ENCODE measurements around the gene STAMBPL1.
"Not testable (repeated sequence)": the region's sequence is repeated elsewhere in the genome, so short reads cannot be mapped to it uniquely, and the experiment has no call there.

The STAMBPL1 gene

DNA sequence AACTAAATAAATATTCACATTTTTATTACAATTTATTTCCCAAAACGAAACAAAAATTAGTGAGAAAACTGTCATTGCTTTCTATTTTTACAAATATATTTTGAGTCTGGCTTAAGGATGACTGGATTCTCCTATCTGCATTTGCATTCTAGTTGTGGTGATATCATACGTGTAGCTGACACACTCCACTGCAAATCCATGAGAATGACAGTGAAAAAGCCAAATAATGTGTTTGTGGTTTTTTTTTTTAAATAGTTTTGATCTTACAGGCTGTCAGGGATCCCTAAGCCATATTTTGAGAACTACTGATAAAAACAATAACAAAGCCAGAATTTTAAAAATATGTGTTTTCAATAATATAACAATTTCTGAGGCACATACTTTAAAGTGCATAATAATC, 5.8 kb upstream of the STAMBPL1 start:
- no peaks in the 10 kb centered on the region for H3K36me3 Mint-ChIP-seq
- H3K4me3 Mint-ChIP-seq = no peak overlapping the region
- no peaks in the 10 kb centered on the region for H3K9me3 Mint-ChIP-seq
- H3K27me3 Mint-ChIP-seq = no peaks in the 10 kb centered on the region
- DNase-seq (ENCODE audit: low spot score in 2 of 2) (no peak), ATAC-seq (ENCODE audit: low read depth) (no peak)
- no peaks in the 10 kb centered on the region for H3K4me1 Mint-ChIP-seq
- no peak overlapping the region for H3K27ac Mint-ChIP-seq

DNA sequence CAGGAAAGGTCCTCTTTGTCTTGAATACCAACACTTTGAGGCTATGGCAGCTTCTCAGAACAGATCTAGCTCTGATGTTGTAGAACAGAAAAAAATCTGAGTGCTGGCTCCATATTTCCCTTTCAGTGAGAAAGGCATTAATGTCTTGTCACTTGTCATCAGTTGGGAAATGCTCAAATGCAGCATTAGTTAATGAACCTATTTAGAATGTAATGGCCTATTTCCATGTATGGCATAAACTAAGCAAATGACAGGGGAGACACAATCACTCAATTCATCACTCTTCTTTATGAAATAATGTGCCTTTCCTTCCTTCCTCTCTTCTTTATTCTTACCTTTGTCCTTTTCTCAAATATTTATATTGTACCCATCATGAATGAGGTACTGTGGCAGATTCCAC, 5.0 kb upstream of the STAMBPL1 start:
- no peak for ATAC-seq (ENCODE audit: low read depth)
- Mint-ChIP-seq H3K27ac (no peak overlapping the region), H3K9me3 (no peaks in the 10 kb centered on the region), H3K27me3 (no peaks in the 10 kb centered on the region), H3K4me1 (peaks cover 4% of the 10 kb centered on the region), H3K4me3 (no peak overlapping the region), H3K36me3 (no peaks in the 10 kb centered on the region)
- no peak for DNase-seq (ENCODE audit: low spot score in 2 of 2)

DNA sequence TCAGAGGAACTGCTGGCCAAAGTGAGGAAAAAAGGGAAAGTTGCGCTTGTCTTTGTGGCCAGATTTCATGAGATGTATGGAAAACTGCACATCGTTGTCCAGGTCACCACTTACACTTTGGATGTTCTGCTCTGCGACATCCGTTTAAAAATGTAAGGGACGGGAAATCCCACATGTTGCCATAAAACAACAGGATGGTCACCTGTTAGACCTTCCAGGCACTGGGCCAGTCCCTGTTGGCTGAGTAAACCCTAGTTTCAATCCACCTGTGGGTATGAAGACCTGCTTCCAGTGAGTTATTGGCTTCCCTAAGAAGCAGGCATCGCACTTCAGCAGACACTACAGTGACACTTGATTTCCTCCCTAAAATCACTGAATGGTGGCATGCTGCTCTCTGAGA, 2.7 kb upstream of the STAMBPL1 start:
- Mint-ChIP-seq H3K9me3 (no peaks in the 10 kb centered on the region), H3K4me3 (no peak overlapping the region), H3K4me1 (peaks cover 12% of the 10 kb centered on the region), H3K36me3 (no peaks in the 10 kb centered on the region), H3K27ac (no peak overlapping the region), H3K27me3 (no peaks in the 10 kb centered on the region)
- ATAC-seq (ENCODE audit: low read depth) = no peak
- DNase-seq (ENCODE audit: low spot score in 2 of 2) = no peak

DNA sequence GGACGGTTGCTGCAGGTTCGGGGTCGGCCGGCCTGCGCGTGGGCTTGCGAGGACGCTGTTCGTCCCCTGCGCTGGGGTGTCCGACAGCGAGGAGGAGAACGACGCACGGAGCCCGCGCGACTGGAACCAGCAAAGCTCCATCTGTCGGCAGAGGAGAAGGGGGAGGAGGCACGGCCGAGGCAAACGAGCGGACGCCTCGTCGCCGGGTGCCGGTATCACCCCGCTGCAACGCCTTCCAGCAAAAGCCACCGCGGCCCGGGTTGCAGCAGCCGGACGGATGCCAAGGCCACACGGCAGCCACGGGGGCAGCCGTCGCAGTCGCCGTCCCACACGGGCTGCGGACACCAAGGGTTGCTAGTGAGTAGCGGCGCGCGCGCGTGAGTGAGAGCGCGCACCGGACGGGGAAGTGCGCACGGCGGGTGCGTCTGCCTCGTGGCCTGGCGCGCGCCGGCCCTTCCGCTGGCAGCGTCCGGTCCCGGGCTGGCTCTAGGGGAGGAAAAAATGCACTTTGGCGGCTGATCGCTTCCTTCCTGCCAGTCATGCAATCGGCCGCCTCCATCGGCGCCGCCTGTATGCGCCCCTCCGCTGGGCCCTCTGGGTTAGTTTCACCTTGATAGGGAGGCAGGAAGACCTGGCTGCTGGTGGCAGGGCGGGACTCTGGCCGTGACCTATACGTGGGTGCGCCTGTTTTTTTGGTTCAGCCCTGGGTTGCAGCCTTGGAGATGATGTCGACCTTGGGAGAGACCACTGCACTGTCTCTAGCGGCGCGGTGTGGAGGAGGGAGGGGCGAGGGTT, 434 bp downstream of the STAMBPL1 start:
- no peaks in the 10 kb centered on the region for H3K27me3 Mint-ChIP-seq

DNA sequence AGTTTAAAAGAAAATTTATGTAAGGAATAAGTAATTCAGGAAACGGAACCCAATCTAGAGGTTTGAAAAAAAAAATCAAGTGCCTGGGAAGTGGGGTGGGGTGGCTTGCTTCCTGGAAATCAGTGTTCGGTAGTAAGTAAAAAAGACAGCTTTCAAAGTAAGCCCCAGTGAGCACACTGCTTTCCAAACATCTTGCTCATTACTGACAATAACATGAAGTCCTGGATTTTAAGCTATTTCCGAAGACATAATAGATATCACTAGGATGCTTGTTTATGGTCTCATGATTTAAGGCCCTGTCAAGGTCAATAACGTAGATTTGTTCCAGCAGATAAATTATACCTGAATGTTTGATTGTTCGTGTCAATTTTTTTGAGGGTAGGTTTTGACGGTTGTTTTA, 1.3 kb downstream of the STAMBPL1 start:
- ATAC-seq (ENCODE audit: low read depth) (no peak), DNase-seq (ENCODE audit: low spot score in 2 of 2) (no peak)
- peaks cover 38% of the 10 kb centered on the region for H3K4me1 Mint-ChIP-seq
- H3K36me3 Mint-ChIP-seq = peaks cover 2% of the 10 kb centered on the region
- H3K4me3 Mint-ChIP-seq = peak overlapping the region; percentile 98
- peak overlapping the region; percentile 98 for H3K27ac Mint-ChIP-seq
- no peaks in the 10 kb centered on the region for H3K9me3 Mint-ChIP-seq
- no peaks in the 10 kb centered on the region for H3K27me3 Mint-ChIP-seq

More for the DNA sequence above, 434 bp downstream of the STAMBPL1 start:
- H3K9me3 Mint-ChIP-seq = no peaks in the 10 kb centered on the region
- peak overlapping the region; percentile 98 for H3K4me3 Mint-ChIP-seq
- peaks cover 38% of the 10 kb centered on the region for H3K4me1 Mint-ChIP-seq
- H3K27ac Mint-ChIP-seq = peak overlapping the region; percentile 98
- ATAC-seq (ENCODE audit: low read depth) (peak; percentile 71), DNase-seq (ENCODE audit: low spot score in 2 of 2) (peak; percentile 73 to 83)
- peaks cover 2% of the 10 kb centered on the region for H3K36me3 Mint-ChIP-seq

DNA sequence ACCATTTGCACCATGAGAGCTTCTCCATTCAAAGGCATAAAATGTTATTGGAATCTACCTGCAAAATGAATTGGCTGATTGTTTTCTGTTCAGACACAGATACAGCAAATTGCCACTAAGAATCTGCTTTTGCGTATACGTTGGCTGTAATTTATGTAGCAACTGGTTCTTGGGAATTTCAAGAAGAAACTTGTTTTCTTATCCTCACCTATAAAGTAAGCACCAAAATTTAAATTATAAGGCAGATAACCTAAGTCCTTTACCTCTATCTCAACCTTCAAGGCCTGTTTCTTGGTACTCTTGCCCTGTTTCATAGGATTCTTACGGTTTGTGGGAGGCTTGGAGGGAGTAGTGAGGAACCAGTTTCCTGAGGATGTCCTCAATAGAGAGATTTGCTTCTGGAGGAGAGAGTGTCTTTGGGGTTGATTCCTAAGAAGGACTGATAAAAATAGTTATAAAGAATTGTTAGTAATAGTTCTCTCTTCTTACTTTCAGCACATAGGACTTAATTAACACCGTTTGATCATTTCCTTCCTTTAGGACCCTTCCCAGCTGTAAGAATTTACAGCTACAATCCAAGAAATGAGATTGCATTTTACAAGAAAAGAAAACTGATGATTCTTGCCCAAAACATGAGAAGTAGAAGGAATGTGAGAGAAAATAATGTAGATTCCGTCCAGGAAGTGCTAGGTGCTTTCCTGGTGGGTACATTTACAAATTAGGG, 2.0 kb downstream of the STAMBPL1 start:
- Mint-ChIP-seq H3K36me3 (peaks cover 2% of the 10 kb centered on the region), H3K9me3 (no peaks in the 10 kb centered on the region), H3K4me3 (peak overlapping the region; percentile 98), H3K27ac (peak overlapping the region; percentile 98), H3K4me1 (peaks cover 38% of the 10 kb centered on the region), H3K27me3 (no peaks in the 10 kb centered on the region)
- DNase-seq (ENCODE audit: low spot score in 2 of 2) (no peak), ATAC-seq (ENCODE audit: low read depth) (no peak)

DNA sequence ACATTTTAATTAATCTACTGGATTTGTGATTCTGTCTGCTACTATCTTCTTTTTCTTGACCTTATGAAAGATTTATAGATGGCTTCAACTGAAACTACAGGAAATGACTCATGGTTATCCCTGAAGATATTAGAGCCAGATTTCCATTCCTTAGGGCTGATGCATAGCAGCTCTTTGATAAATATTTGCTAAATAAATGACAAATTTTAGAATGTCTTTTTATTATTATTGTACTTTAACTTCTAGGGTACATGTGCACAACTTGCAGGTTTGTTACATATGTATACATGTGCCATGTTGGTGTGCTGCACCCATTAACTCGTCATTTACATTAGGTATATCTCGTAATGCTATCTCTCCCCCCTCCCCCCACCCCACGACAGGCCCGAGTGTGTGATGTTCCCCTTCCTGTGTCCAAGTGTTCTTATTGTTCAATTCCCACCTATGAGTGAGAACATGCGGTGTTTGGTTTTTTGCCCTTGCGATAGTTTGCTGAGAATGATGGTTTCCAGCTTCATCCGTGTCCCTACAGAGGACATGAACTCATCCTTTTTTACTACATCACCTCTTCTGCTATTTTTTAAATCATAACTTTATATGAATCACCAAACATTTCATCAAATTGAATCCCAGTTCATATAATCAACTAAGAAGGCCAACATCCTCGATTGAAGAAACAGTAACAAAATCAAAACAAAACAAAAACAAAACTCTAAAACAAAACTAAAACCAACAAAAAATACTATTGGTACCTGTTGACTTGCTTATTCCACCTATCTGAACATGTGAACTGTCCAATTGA, 2.8 kb downstream of the STAMBPL1 start:
- DNase-seq (ENCODE audit: low spot score in 2 of 2); H3K36me3 Mint-ChIP-seq; ATAC-seq (ENCODE audit: low read depth); H3K27me3 Mint-ChIP-seq; H3K9me3 Mint-ChIP-seq: not testable (repeated sequence)
- peak overlapping the region; percentile 98 for H3K4me3 Mint-ChIP-seq
- H3K27ac Mint-ChIP-seq = peak overlapping the region; percentile 98
- peaks cover 39% of the 10 kb centered on the region for H3K4me1 Mint-ChIP-seq

DNA sequence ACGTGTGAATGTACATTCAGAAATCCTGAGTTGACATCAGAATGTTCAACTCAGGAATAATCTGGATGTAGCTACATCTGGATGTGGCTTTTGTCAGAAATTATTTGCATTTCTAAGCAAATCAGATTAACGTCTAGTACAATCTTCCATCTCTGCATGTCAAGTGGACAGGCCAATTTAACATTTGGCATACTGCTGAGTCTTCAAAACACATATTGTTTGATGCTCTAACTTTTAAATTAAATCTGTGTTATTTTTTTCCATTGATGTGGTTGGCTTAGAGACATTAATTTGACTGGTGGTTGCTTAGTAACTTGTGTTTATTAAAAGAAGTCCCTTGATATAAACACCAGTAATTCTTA, 3.4 kb downstream of the STAMBPL1 start:
- Mint-ChIP-seq H3K36me3 (peaks cover 2% of the 10 kb centered on the region), H3K4me3 (peak overlapping the region; percentile 75), H3K27me3 (no peaks in the 10 kb centered on the region), H3K4me1 (peaks cover 44% of the 10 kb centered on the region), H3K27ac (peak overlapping the region; percentile 98), H3K9me3 (no peaks in the 10 kb centered on the region)
- DNase-seq (ENCODE audit: low spot score in 2 of 2) (no peak), ATAC-seq (ENCODE audit: low read depth) (no peak)

DNA sequence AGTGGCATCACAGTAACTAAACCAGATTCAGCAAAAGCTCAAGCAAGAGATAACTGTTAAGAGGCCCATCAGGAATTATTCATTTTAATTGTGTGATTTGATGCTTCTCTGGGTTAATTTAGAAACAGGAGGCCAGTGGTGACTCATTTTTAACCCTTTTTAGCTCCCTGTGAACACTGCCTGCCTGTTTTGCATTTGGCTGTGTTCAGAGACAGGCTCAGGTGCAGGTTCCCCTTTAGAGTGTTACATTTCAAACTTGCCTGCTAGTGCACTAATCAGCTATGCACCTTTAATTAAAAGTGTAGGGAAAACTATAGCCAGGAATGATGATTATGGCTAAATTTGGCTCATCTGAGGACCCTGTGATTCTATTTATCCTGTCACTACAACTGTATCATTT, 6.5 kb downstream of the STAMBPL1 start:
- H3K9me3 Mint-ChIP-seq = no peaks in the 10 kb centered on the region
- peak overlapping the region; percentile 86 for H3K27ac Mint-ChIP-seq
- H3K27me3 Mint-ChIP-seq = no peaks in the 10 kb centered on the region
- DNase-seq (ENCODE audit: low spot score in 2 of 2) (peak in 1 of 2 donors; percentile 22), ATAC-seq (ENCODE audit: low read depth) (peak; percentile 78)
- peak overlapping the region; percentile 61 for H3K4me3 Mint-ChIP-seq
- peaks cover 57% of the 10 kb centered on the region for H3K4me1 Mint-ChIP-seq
- peaks cover 2% of the 10 kb centered on the region for H3K36me3 Mint-ChIP-seq

DNA sequence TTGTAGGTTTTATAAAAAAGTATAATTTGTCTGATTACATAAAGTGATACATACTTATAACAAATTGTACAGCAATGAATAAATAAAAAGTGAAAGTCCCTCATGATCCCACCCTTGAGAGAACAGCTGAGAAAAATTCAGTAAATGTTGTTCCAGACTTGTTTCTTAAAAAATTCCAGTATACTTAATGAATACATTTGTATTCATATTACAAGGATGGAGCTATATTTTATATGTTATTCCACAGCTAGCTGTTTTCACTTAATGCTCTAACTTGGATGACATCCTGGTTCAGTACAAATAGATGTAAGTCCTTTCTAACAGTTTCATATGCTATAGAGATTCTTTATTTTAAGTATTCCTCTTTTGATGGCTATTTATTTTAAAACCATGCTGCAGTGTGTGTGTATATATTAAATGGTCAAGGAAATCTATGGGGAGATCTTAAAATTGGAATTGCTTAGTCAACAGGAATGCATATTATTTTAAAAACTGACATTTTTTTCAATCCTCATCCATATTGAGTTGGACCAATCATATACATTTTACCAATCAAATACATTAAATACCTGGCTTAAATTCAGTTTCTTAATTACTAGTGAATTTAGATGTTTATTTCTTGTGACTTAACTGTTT, 8.9 kb downstream of the STAMBPL1 start:
- Mint-ChIP-seq H3K4me3 (no peak overlapping the region), H3K36me3 (peaks cover 7% of the 10 kb centered on the region), H3K27me3 (no peaks in the 10 kb centered on the region), H3K27ac (peak overlapping the region; percentile 86), H3K4me1 (peaks cover 44% of the 10 kb centered on the region), H3K9me3 (no peaks in the 10 kb centered on the region)
- DNase-seq (ENCODE audit: low spot score in 2 of 2) (no peak), ATAC-seq (ENCODE audit: low read depth) (no peak)

DNA sequence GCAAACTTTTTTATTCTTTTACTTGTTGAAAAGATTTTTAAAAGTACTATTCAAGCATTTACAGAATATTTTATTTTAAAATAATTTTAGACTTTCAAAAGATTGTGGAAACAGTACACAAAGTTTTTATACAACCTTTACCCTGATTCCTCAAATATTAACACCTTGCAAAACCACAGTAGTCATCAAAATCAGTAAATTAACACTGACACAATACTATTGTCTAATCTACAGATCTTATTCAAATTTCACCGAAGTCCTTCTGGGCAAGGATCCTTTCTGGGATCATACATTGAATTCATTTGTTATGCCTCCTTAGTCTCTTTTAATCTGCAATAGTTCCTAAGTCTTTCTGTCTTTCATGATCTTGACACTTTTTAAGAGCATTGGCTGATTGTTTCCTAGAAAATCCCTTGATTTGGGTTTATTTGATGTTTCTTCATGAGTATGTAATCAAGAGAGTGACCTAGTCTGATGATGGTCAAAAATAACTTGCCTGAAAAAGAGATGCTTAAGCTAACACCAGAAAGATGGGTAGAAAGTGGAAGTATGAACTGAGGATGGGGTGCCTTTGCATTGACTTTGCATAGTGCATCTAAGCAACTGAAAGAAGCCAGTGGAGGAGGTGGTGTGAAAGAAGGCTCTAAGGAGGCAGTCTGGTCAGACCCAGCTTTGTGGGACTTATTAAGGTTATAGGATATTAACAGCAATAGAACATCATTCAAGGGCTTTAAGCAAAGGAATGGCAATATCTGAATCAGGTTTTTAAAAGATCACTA, 9.7 kb downstream of the STAMBPL1 start:
- peaks cover 41% of the 10 kb centered on the region for H3K4me1 Mint-ChIP-seq
- no peak for DNase-seq (ENCODE audit: low spot score in 2 of 2)
- H3K4me3 Mint-ChIP-seq = peak overlapping the region; percentile 33
- peaks cover 7% of the 10 kb centered on the region for H3K36me3 Mint-ChIP-seq
- H3K27ac Mint-ChIP-seq = peak overlapping the region; percentile 48
- no peaks in the 10 kb centered on the region for H3K9me3 Mint-ChIP-seq
- H3K27me3 Mint-ChIP-seq = no peaks in the 10 kb centered on the region
- ATAC-seq (ENCODE audit: low read depth) = peak; percentile 74

DNA sequence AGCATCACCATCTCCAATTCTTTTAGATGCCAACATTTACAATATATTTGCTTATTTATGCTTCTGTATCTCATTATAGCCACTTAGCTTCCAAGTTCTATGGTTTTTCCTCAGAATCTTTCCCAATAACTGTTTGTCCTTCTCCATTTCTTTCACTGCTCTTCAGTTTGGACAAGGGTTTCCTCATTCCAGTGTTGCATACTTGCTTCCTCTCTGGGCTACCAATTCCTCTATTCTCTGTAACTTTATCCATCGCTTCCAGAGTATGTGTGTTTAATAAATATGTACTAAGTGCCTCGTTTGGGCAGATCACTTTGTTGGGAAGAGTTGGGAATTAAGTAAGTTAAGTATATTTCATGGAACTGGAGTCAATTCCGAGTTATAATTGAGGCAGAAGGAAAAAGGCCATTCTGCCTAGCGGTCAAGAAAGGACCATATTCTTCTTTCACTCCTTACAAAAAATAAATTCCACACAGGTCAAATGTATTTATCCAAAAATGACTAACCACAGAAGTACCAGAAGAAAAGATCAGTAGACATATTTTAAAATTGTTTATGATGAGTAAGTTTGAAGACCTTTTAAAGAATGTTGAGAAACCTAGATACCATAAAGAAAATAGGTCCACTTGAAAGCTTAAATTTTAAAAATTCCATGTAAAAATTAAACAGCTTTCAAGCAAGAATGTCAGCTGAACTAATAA, 10.8 kb downstream of the STAMBPL1 start:
- H3K4me1 Mint-ChIP-seq = peaks cover 35% of the 10 kb centered on the region
- ATAC-seq (ENCODE audit: low read depth) (no peak), DNase-seq (ENCODE audit: low spot score in 2 of 2) (no peak)
- peaks cover 8% of the 10 kb centered on the region for H3K36me3 Mint-ChIP-seq
- peak overlapping the region; percentile 31 for H3K27ac Mint-ChIP-seq
- H3K9me3 Mint-ChIP-seq = no peaks in the 10 kb centered on the region
- no peak overlapping the region for H3K4me3 Mint-ChIP-seq
- no peaks in the 10 kb centered on the region for H3K27me3 Mint-ChIP-seq
